GM19023 (cell line): Measurements from ENCODE around the gene PCSK4.
"Not testable (repeated sequence)": the region's sequence is repeated elsewhere in the genome, so short reads cannot be mapped to it uniquely, and the experiment has no call there.

ENCODE experiments used
- ATAC-seq: cut with Tn5 transposase; IDR thresholded peaks from one replicate; pipeline ENCODE4 v1.9.1; 2021; ENCODE audit warnings: mild to moderate bottlenecking, moderate library complexity; ENCODE audit not compliant: unreplicated experiment

The PCSK4 gene

GRCh38 chr19:1522838-1523237, 32.7 kb upstream of the PCSK4 start:
- ATAC-seq: no peak

DNA sequence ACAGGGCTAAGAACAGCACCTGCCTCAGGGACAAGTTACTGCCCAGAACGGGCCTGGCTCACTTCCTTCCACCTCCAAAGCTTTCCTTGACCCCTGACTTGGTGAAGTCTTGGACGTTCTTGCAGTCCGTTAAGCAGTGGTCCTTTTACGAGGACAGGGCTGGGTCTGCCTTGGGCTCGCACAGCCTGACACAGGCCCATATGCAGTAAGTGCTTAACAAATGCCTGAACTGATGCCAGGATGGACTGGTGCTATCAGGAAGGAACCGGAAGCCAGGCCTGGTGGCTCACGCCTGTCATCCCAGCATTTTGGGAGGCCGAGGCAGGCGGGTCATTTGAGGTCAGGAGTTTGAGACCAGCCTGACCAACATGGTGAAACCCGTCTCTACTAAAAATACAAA, 31.9 kb upstream of the PCSK4 start:
- ATAC-seq: no peak

DNA sequence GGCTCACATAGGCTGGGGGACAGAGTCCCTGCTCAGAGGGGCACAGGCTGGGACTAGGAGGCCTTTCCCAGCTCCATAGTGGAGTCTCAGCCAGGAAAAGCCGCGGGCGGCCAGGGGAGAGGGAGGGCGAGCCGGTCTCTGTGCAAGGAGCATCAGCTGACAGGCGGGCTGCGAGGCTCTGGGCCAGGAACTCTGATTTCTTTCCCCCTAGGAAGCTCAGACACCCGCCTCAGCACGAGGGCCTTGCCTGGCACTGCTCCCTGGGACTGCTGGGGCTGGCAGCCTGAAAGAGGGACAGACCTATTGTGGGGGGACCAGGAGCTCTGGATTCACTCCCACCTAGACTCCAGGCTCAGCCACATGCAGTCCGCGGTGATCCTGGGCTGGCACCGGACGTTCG, 31.5 kb upstream of the PCSK4 start:
- ATAC-seq: no peak

DNA sequence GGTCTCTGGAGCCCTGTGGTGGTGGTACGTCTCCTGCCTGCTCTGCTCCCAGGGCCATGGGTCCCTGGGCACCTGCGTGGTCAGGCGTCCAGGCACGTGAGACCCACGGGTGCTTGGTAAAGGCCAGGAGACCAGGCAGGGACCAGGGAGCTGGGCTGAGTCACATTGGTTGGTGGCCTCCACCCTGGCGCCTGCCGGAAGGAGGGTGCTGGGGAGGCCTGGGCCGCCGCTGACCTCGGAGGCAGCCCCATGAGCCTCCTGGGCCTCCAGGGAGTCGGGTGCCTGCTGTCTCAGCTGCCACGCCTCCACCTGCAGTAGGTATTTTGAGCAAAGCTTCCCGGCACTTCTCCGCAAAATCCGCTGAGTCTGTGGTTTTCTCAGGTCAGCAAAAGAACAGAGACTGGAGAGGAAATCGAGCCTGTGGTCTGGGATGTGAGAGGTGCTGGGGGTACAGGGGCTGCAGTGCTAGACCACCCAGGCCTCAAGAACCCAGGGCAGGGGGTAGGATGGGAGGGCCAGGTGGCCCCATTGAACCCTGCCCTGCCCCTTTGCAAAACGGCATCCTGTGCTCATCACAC, 30.1 kb upstream of the PCSK4 start:
- ATAC-seq: no peak

GRCh38 chr19:1519802-1520201, 29.7 kb upstream of the PCSK4 start:
- not testable (repeated sequence) for ATAC-seq

GRCh38 chr19:1518471-1518870, 28.3 kb upstream of the PCSK4 start:
- ATAC-seq: no peak

DNA sequence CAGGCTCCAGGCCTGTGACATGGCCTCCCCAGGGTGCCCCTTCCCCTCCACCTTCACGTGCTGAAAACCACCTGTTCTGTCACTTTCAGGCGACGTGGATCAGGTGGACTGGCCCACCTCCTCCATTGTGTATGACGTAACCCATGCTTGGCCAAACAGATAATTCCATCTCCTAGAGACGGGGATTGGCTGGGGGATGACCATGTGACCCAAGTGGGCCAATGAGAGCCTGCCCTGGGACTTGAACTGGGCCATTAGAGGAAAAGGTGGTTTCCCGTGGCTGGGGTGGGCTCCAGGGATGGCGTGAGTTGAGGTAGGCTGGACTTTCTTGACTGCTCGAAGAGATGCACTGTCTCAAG, 26.2 kb upstream of the PCSK4 start:
- no peak for ATAC-seq

DNA sequence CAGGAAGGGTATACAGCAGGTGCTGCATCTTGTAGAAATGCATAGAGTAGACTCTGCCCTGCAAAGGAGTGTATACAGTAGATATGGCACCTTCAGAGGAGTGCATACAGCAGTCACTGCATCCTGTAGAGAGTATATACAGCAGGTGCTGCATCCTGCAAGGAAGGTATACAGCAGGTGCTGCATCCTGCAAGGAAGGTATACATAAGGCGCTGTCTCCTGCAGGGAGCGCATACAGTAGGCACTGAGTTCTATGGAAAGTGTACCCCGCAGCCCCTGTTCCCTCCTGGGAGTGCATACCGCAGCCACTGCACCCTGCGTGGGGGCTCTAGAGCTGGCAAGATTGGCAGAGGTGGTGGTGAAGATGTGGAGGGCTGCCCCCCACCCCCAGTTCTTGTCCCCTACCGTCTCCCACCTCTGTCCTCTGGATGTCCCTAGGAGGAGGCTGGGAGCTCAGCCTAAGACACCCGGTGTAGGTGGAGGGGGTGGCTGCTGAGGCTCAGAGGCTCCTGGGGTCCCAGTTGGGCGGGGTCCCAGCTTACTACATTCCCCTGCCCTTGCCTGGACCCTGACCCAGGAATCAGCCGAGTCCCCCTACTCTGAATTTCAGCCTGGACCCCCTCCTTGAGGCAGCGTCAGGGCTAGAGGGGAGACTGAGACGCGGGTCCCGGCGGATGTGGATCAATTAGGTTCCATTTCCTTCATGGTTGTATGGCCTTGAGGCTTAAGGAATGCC, 25.0 kb upstream of the PCSK4 start:
- no peak for ATAC-seq

GRCh38 chr19:1514295-1514661, 24.1 kb upstream of the PCSK4 start:
- no peak for ATAC-seq

- no peak for ATAC-seq
Measured at GRCh38 chr19:1513499-1514294, 23.5 kb upstream of the PCSK4 start.

DNA sequence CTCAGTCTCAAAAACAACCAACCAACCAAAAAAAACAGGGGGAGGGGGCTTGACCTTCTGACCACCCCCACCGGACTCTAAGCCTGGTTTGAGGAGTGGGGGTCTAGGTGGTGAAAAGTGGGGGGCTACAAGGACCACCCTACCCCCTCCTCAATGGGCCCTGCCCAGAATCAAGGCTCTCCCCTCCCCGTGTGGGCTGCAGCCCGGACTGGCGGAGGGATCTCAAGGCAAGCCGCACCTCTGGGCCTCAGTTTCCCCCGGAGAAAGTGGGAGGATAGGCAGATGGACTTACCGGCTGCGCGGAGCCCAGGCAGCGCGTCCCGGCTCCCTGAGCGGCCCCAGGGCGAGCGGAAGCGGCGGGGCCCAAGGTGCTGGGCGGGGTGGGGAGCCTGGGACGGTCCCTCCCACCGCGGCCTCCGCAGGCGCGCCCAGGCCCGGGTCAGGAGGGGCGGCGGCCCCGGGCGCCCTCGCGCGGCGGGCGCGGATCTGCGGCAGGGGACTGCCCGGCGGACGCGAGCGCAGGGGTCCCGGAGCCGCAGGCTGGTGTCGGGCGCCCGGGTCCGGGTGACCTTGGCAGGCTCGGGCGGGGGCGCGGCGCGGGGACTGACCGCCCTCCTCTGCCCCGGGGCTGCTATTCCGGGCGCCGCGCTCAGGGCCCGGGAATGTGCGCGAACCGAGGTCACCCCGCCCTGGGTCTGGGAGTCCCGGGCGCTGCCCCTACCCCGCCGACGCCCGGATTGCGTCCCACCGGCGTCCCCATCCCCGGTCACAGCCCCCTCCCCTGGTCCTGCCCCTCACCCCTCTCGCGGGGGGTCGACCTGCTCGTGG, 22.7 kb upstream of the PCSK4 start, which contains the start of gene ADAMTSL5:
TSS of gene ADAMTSL5 (minus strand) at position 349 of the 828 bp plus-strand sequence. CDS start 2,076 bp downstream, outside the sequence.
- no peak for ATAC-seq

DNA sequence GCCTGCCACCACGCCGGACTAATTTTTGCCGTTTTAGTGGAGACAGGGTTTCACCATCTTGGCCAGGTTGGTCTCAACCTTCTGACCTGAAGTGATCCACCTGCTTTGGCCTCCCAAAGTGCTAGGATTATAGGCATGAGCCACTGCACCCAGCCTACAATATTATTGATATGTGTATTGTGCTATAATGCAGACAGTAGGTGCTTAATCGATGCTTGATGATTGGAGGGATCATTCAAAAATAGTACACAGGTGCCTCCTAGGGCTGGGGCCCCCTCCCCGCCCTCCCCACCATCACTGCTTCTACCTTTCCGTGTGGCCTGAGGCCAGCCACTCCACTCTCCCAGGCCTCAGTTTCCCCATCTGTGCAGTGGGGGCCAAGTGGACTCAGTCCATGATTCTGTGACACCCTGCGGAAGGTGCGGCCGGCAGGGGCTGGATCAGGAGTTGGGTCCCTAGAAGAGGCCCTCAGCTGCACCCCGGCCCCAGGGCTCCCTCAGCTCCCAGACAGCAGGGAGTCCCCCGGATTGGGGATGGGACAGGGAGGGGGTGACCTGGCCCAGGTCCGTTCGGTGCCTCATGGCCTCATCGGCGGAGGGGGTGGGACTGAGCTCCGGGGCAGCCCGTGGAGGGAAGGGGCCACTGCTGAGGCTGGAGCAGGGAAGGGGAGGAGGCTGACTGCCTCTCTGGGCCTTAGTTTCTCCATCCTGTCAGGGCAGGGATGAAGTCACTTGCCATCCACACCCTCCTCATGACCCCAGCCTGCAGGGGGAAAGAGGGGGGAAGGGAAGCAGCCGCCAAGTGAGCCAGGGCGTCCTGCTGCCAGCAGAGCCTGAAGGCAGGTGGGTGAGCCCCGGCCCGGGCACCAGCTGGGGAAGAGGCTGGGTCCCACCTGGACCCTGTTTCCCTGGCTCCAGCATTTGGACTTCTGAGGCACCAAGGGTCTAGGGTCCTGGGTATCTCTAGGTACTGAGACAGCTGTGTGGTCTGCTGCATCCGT, 21.5 kb upstream of the PCSK4 start:
- ATAC-seq: no peak

DNA sequence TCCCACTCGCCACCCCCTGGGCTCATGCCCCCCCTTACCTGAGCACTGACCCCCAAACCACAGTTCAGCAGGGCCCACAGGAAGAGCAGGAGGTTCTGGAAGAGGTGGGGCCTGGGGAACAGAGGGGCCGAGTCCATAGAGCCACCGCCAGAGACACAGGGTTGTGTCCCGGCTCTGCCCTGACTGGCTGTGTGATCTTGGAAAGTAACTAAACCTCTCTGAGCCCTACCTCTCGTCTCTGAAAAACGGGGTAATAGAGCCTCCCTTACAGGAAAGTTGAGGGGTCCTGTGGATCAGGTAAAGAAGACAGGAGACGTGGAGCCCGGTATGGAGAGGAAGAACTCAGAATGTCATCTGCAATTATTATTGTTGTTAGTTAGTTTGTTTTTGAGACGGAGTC, 20.7 kb upstream of the PCSK4 start:
- no peak for ATAC-seq

GRCh38 chr19:1510442-1510806, 20.3 kb upstream of the PCSK4 start:
- no peak for ATAC-seq

GRCh38 chr19:1509602-1510441, 19.7 kb upstream of the PCSK4 start:
- ATAC-seq: no peak

GRCh38 chr19:1508507-1508856, 18.3 kb upstream of the PCSK4 start:
- ATAC-seq: no peak

DNA sequence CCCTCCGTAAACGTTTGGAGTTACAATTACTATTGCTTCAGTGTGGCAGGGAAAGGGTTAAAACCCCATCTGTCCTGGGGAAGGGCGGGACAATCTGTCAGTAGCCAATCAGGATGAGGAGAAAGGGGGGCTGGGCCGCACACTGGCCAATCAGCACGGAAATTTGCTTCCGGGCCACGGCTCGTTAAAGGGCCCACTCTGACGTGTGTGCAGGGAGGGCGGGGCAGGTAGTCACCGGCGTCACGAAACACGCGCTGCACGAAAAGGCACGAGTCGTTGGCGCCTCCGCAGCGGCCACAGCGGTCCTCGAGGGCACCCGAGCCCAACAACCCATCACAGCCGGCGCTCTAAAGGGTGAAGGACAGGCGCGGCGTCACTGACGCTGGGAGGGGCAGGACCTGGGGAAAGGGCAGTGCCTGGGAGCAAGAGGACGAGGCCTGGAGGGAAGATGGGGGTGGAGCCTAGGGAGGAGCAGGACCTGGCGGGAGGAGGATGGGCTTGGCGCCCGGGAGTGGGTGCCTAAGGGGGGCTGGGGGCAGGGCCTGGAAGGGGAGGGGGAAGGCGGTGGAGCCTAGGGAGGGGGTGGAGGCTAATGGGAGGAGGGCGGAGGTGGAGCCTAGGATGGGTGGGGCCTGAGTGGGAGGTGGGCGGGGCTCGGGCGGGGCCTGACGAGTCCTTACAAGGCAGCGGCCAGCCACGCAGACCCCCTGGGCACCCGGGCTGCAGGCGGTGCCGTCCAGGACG, 17.8 kb upstream of the PCSK4 start:
- no peak for ATAC-seq

GRCh38 chr19:1507192-1507660, 17.1 kb upstream of the PCSK4 start:
- ATAC-seq: no peak
